HPDE6-E6E7 (cell line): ENCODE results near the gene ATP11B.
"Not testable (repeated sequence)": the region's sequence is repeated elsewhere in the genome, so short reads cannot be mapped to it uniquely, and the experiment has no call there.

ENCODE experiments used
- DNase-seq: peaks from one replicate; pipeline ENCODE4 v3.0.0; 2011; ENCODE audit warnings: missing footprints; ENCODE audit errors: extremely low spot score

The ATP11B gene

DNA sequence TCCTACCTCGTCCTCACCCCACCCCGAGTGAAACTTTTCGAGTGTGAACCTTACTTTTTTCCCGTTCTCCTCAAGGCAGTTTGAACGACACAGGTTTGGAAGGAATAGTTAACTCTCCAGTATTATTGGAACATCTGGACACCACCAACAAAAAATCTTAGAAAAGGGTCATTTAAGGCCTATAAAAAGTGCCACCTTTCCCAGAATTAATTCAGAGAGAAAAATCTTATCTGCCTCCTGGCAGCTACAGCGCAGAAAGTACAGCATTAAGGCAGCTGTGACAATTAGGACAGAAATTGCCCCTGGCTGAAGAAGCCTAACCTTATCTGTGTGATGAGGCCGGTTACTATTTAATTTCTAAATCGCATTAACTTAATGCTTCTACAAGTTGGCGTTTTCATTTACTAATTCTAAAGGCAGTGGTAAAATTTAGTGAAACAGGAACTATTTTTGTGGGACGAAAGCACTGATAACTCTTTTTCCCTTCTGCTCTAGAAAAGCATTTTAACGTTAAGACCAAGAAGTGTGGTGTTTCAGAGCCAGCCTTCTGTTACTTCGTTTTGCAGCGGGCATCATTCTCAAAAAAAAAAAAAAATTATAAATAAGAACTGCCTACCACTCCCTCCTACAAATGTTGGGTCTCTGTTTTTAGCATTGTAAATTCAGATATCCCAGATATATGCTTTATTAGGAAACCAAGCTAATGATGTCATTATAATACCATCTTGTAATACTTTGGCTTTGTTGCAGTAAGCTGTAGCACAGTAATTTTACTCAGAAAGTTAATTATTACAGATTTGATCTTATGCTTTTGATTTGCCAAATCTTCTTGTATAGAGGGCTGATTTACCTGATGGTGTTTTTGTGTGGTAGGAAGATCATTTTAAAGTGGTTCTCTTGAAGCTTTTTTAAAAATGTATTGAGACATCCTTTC is 1.4 kb downstream of the ATP11B start:
- no peak for DNase-seq

DNA sequence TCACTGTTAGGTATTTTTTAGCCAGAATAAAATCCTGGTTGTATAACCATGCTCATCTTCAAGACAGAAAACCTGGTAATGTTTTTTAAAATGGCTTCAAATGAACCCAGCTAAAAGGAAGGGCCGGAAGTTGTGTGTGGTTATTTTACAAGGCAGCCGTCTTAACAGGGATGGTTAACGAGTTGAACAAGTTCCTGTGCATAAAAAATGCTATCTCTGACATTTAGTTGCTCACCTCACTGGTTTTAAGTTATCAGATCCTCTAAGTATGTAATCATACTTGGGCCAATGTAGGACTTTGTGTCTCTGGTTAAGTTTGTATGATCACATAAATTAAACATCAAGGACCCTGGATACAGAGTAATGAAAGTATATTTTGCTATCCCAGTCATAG is 2.1 kb downstream of the ATP11B start:
- no peak for DNase-seq

DNA sequence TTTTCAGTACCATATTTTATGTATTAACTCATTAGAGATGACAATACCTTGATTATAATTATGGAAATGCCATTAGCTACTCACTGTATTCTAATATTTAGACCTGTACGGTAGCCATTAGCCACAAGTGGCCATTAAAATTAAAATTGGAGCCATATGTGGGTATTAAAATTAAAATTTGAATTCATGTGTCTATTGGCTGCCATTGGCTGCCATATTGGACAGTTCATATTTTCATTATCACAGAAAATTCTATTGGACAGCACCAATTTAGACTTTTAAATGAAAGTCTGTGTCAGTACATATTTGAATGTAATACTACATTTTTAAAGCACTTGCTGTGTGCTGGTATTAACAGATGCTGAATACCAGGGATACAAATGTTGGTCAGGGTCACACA is 3.0 kb downstream of the ATP11B start:
- no peak for DNase-seq

DNA sequence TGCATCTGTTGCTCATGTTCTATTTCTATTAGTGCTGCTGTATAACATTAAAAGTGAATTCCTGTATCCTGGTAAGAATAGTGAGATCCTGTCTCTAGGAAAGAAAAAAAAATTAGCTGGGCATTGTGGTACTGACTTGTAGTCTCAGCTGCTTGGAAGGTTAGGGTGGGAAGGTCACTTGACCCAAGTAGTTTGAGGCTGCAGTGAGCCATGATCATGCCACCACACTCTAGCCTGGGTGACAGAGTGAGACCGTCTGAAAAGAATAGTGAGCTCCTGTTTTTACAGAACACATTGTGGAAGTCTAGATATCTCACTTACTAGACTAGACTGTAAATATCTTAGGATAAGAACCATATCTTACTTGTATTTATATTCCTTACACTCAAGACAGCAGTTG is 4.6 kb downstream of the ATP11B start:
- DNase-seq = no peak

DNA sequence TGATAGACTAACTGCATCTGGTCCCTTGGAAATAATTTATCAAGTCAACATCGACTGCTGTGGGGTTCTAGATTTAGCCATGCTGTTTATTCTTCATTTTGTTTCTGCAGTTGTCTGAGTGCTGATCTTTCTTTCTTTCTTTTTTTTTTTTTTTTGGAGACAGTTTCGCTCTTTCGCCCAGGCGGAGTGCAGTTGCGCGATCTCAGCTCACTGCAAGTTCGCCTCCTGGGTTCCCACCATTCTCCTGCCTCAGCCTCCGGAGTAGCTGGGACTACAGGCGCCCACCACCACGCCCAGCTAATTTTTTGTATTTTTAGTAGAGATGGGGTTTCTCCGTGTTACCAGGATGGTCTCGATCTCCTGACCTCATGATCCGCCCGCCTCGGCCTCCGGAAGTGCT is 5.8 kb downstream of the ATP11B start:
- not testable (repeated sequence) for DNase-seq

DNA sequence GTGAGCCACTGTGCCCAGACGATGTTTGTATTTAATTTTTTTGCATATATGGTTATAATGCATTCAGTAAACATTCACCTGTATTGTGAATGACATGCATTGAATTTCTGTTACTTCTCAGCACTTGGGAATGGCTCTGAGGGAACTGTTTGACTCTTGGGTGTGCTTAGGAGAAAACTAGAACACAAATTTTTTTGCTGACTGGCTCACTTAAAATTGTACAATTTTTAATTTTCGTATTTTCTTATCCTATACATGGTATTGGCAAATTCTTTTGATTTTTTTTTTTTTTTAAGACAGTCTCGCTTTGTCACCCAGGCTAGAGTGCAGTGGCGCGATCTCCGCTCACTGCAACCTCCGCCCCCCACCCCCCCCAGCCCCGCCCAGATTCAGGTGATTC is 7.2 kb downstream of the ATP11B start:
- DNase-seq = no peak

DNA sequence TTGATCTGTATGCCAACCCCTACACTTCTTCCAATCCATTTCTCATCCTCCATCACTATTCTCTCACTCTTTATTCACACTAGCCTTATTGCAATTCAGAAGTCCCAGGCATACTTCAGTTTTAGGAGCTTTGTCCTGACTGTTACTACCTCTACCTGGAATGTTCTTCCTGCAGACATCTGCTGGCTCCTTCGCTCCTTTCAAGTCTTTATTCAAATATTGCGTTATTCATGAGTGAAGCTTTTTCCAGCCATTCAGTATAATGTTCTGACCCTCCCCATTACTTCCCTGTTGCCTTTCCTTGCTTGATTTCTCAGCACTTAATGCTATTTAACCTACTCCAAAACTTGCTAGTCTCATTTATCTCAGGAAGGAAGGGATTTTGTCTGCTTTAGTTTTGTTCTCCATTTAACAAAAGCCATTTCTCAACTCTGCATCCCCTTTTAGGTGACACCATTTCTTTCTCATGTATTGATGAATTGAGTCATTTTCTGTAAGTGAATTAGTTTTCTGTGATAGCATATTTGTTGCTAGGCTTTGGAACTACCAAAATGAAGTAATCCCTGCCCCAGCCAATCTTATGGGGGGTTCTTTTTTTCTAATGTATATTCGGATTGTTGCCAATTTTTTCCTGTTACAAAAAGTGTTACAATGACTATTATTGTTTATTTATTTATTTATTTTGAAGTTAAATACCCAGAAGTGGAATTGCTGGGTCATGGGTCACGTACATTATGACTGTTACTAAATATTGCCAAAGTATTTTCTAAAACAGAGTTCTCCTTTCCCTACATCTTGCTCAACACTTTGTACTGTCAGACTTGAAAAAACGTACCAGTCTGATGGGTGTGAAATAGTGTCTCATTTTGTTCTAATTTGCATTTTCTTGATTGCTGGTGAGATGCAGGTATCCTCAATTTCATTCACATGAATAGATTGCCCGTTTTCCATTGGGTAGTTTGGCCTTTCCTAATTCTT is 9.4 kb downstream of the ATP11B start:
- no peak for DNase-seq

DNA sequence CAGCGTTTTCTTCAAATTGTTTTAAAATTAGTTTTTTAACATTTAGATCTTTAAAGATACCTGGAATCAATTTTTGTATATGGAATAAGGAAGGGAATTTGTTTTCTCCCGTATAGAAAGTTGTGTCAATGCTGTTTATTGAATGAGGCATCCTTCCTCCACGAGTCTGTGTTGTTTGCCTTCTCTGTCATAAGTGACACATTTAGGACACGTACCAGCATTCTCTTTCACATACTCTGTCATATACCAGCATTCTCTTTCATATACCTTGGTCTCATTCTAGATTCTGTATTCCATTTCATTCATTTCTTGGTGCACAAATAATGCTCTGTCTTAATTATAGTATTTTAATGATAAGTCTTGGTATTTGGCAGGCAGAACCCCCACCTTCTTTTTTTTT is 10.3 kb downstream of the ATP11B start:
- DNase-seq = no peak

DNA sequence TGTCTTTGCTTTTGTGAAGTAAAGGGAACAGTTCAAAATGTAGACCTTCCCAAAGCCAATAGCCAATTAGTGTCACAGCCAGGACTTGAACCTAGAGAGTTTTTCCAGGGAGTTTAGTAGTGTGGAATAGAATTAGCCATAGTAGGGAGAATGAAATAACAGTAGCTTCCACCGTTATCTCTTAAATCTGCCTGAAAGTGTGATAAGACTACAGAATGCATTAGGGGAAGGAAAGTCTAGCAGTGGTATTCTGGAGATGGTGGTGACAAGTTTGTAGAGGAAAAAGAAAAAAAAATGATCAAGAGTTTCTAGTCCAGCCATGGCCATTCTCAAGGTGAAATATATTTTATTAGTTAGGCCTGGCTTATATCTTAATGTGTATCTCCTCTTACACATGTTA is 13.8 kb downstream of the ATP11B start:
- DNase-seq = no peak

DNA sequence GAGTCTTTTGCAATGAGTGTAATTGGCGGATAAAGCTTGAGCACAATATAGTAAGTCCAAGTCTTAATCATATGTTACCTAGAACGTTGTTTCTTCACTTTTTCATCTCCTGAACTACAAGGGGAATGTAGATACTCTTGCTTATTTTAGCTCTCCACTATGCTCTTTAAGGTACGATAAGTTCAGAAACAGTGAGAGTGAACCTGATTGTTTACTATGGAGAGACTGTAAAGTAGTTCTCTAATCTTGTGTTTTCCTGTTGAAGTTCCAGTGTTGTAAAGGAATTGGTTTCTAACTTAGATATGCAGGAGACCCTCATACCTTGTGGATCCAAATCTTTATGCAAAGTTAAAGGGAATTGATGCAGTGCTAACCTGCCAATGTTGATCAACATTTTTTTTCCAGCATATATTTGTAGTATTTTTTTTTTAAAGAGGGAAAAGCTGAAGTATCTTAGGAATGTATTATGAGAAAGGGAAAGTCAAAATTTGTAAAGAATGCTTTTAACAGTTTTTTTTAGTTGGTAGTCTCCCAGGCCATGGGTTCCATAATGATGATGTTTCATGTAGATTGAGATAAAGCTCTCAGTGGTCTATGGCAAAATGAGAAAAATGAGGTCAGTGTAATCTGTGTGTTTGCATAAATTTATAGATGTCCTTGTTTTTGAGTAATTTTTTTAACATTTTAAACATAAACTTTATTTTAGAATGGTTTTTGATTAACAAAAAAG is 14.9 kb downstream of the ATP11B start:
- DNase-seq = no peak

DNA sequence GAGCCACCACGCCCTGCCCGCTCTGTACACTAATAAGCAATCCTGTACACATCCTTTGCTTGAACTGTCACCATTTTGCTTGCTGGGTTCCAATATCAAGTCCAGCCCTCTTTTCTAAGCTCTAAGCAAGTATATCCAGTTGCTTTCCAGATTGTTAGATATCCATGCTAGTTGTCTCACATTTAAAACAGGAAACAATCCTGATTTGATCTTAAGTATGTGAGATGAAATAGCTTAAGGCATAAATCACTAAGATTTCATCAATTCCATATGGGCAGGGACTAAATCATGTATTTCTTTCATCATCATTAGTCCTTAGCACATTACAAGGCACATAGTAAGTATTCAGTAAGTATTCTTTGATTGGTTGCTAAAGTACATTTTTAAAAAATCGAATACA is 16.2 kb downstream of the ATP11B start:
- no peak for DNase-seq

DNA sequence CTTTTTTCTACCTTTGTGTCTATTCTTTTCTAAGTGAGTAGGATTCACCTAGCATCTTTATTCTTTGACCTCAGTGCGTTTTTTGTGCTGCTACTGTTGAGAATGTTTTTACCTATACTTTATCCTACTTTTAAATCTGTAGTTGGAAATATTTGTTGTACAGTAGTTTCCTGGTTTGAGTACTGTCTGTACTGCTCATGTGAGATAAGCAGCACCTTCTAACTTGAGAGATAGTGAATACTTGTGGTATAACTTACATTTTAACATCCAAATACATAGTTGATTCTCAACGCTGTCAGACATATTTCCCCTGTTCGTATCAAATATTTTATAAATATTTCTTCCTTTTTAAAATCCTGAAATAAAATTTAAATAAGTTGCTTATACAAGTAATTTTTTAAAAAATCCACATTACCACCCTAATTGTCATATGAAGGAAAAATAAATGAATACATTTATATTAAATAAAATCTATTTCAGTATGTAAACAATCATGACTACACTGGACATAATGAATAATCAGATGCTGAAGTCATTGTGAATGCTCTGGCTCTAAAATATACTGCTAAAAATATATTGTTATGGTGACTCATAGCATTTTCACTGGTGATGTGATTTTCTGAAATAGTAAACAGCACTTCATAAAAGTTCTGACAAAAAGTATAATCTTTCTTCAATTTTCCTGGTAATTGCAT is 17.4 kb downstream of the ATP11B start:
- DNase-seq = no peak

DNA sequence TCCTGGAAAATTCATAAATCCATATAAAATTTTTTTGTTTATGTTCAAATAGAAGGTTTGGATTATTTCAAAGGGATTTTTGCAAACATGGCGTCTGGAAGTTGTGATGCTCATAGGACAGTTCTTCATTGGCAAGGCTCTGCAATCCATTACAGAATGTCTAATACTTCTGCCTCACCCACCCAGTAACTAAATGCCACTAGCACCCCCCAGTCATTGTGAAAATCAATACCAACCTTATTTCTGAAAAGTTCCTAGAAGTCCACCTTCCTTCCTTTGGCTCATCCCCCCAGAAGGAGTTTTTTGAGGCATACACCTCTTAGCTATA is 17.9 kb downstream of the ATP11B start:
- DNase-seq = no peak

DNA sequence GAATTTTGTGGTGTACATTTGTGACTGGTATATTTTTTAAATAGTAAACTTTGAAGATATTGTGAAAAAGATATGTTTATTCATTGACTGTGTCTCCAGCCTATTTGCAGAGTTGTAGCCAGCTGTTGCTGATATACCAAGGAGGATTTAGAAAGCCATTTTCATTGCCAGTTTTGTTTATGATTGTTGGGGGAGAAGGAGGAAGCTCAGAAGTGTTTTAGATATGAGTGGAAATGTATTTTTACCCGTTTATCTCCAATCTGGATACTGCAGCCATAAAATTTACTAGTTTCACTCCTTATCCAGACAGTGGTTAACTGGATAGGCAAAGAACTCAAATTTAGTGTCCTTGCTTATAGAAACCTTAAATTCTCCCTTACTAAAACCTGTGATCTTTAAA is 18.8 kb downstream of the ATP11B start:
- DNase-seq = no peak

DNA sequence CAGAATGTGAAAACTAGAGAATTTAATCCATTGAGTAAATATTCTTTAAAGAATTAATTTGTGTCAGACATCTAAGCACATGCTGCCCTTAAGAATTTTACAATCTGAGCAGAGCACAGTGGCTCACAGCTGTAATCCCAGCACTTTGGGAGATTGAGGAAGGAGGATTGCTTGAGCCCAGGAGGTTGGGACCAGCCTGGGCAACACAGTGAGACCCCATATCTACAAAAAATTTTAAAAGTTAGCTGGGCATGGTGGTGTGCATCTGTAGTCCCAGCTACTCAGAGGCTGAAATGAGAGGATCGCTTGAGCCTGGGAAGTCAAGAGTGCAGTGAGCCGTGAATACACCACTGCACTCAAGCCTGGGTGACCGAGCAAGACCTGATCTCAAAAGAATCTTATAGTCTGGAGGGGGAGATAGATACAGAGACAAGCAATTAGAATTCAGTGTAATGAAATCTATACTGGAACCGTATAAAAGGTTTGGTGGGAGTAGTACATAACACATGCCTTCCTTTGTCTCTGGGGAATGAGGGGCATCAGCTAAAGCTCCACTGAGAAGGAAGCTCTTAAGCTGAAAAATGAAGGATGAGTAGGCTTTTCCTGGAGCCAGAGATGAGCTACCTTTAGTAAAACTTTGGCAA is 21.2 kb downstream of the ATP11B start:
- DNase-seq = no peak

DNA sequence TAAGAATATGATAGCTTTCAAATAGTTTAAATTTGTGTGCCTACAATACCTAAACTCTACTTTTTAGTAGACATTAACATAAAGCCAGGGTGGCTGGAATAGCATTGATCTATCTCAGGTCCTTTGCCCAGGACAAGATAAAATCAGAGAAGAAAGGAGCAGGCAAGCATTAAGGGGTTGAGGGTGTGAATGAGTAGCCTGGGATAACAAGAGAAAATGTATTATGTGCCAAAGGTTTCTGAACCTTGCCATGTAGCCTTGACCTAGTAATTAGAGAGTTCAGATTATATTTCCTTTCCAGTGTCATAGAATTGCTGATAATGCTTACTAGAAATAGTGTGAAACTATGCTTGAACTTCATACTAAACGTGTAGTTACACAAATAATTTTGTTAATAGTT is 22.9 kb downstream of the ATP11B start:
- DNase-seq = no peak

DNA sequence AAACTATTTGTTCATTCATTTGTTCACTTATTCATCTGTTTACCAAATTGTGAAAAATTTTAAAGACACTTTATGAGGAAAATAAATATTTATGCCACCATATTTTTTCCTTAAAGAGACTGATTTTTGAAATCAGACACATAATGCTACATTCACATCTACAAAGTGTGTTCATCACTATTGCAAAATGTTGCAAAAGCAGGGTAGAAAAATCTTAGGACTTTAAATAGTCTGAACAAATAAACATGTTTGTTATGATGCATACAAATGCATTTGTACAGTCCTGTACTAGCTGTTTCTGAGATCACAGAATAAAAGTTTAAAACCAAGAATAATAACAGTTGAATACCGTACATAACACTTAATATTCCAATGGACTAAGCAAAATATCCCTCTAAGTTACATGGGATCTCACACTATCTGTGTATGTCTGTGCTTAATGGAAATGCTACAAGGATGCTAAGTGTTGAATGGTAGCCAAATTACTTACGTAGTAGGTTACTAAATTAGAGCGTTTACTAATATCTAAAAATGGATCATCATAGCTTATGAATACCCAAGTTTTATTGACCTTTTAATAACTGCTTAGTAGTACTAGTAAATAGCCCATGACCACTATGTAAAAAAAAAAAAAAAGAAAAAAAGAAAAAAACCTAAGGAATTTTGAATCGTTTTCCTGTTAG is 25.1 kb downstream of the ATP11B start:
- DNase-seq = no peak

DNA sequence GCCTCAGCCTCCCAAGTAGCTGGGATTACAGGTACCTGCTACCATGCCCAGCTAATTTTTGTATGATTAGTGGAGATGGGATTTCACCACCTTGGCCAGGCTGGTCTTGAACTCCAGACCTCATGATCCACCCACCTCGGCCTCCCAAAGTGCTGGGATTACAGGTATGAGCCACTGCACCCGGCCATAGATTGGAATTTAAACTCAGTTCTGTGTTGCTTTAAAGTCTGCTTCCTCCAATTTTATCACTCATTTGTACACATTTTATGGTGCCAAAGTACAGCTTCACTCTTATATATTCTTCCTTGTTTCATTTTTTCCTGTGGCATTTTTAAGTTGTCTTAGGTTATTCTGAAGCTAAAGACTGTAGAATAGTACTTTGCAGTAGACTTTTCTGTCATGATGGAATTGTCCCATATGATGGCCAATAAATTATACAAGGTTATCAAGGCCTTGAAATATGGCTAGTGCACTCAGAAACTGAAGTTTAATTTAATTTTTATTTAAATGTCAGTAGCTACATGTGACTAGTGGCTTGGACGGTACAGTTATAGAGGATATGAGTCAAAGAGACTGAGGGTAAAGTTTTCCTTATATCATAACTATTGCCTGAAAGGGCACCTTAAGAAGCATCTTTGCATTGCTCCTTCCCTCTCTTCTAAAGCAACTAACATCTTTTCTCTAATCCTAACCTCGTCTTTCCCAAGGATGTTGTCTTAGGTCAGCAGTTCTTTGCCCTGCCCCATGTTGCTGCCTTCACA is 28.1 kb downstream of the ATP11B start:
- no peak for DNase-seq

DNA sequence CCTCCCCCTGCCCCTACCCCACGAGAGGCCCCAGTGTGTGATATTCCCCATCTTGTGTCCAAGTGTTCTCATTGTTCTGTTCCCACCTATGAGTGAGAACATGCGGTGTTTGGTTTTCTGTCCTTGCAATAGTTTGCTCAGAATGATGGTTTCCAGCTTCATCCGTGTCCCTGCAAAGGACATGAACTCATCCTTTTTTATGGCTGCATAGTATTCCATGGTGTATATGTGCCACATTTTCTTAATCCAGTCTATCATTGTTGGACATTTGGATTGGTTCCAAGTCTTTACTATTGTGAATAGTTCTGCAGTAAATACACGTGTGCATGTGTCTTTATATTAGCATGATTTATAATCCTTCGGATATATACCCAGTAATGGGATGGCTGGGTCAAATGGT is 29.0 kb downstream of the ATP11B start:
- not testable (repeated sequence) for DNase-seq

DNA sequence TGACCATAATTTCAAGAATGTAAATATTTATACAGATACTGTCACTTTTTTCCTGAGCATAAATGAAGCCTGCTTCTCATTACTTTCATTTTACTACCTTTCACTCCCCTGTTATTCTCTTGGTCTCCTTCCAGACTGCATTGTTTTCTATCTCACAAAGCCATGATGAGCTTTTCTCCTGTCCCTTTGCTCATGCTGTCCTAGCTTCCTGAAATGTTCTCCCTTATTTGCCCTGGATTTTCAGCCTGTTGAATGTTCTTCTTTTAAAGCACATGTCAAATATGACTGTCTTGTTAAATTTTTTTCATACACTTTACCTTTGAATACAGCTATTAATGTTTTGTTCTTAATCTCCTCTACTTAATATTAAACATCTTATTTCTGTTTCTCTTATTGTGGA is 31.7 kb downstream of the ATP11B start:
- DNase-seq = no peak
